Vagina (tissue), 2 donors: ENCODE measurements around the gene C12orf42.

Experiments used
- CTCF ChIP-seq, 3 experiments: fragments of 450-650 bp in 2 of 3; fragments of 200-600 bp in 1 of 3; sonication (generic) in 1 of 3; IDR thresholded peaks; one replicate each; pipeline ENCODE4 v1.5.1; 2017 to 2019; ENCODE audit warnings: antibody characterized with exemption in 3 of 3, mild to moderate bottlenecking in 2 of 3, moderate library complexity in 2 of 3
- POLR2A ChIP-seq, 2 donors: fragments of 450-650 bp; IDR thresholded peaks; one replicate each; pipeline ENCODE4 v1.6.1; 2017; ENCODE audit warnings: antibody characterized with exemption in 2 of 2, mild to moderate bottlenecking in 2 of 2, moderate library complexity in 2 of 2

GRCh38 chr12:103421402-103421801, 74.4 kb downstream of the C12orf42 start:
- TF ChIP-seq CTCF (IDR thresholded peaks at IDR 0.05) (no peak), POLR2A (IDR thresholded peaks at IDR 0.05) (no peak)
